ENCODE measurements around the gene ITGA11. TPM values are rescaled to one million over a fixed set of nuclear protein-coding genes. Genes with fewer than 3 reads are reported as not detected.

ITGA11 gene
- total RNA-seq, 1 donor from 2014 or later, result 0.51 TPM

- no peak for TF ChIP-seq CTCF (conservative IDR thresholded peaks at IDR 0.05)
- peaks cover 3% of the 10 kb centered on the region for H3K27me3 Mint-ChIP-seq (ENCODE audit: low read depth)
These were observed 46.9 kb upstream of the ITGA11 start for GRCh38 chr15:68478853-68479252.

GRCh38 chr15:68475449-68475848, 43.5 kb upstream of the ITGA11 start:
- TF ChIP-seq CTCF (conservative IDR thresholded peaks at IDR 0.05), result no peak
- Mint-ChIP-seq H3K27me3 (ENCODE audit: low read depth) (peaks cover 3% of the 10 kb centered on the region), H3K27ac (ENCODE audit: unreplicated experiment) (no peak overlapping the region), H3K4me1 (no peaks in the 10 kb centered on the region), H3K36me3 (ENCODE audit: low read depth) (no peaks in the 10 kb centered on the region), H3K4me3 (no peak overlapping the region), H3K9me3 (no peaks in the 10 kb centered on the region)
- no peak for DNase-seq (ENCODE audit: low read depth, low spot score)

More at GRCh38 chr15:68478853-68479252, 46.9 kb upstream of the ITGA11 start:
- no peak for DNase-seq (ENCODE audit: low read depth, low spot score)
- Mint-ChIP-seq H3K4me3 (no peak overlapping the region), H3K36me3 (ENCODE audit: low read depth) (no peaks in the 10 kb centered on the region), H3K27ac (ENCODE audit: unreplicated experiment) (no peak overlapping the region), H3K9me3 (no peaks in the 10 kb centered on the region), H3K4me1 (no peaks in the 10 kb centered on the region)

GRCh38 chr15:68471541-68471940, 39.6 kb upstream of the ITGA11 start:
- DNase-seq (ENCODE audit: low read depth, low spot score), result no peak
- H3K9me3 Mint-ChIP-seq, result no peaks in the 10 kb centered on the region
- no peak overlapping the region for H3K4me3 Mint-ChIP-seq
- H3K27me3 Mint-ChIP-seq (ENCODE audit: low read depth), result peaks cover 7% of the 10 kb centered on the region
- no peak overlapping the region for H3K27ac Mint-ChIP-seq (ENCODE audit: unreplicated experiment)
- no peaks in the 10 kb centered on the region for H3K36me3 Mint-ChIP-seq (ENCODE audit: low read depth)
- no peaks in the 10 kb centered on the region for H3K4me1 Mint-ChIP-seq
- no peak for TF ChIP-seq CTCF (conservative IDR thresholded peaks at IDR 0.05)

GRCh38 chr15:68470976-68471375, 39.0 kb upstream of the ITGA11 start:
- H3K27ac Mint-ChIP-seq (ENCODE audit: unreplicated experiment), result no peak overlapping the region
- no peak for DNase-seq (ENCODE audit: low read depth, low spot score)
- TF ChIP-seq CTCF (conservative IDR thresholded peaks at IDR 0.05), result no peak
- H3K27me3 Mint-ChIP-seq (ENCODE audit: low read depth), result peaks cover 7% of the 10 kb centered on the region
- H3K9me3 Mint-ChIP-seq, result no peaks in the 10 kb centered on the region
- no peaks in the 10 kb centered on the region for H3K4me1 Mint-ChIP-seq
- no peak overlapping the region for H3K4me3 Mint-ChIP-seq
- no peaks in the 10 kb centered on the region for H3K36me3 Mint-ChIP-seq (ENCODE audit: low read depth)

- no peak for DNase-seq (ENCODE audit: low read depth, low spot score)
- no peaks in the 10 kb centered on the region for H3K4me1 Mint-ChIP-seq
- no peaks in the 10 kb centered on the region for H3K36me3 Mint-ChIP-seq (ENCODE audit: low read depth)
- no peak for TF ChIP-seq CTCF (conservative IDR thresholded peaks at IDR 0.05)
- H3K4me3 Mint-ChIP-seq, result no peak overlapping the region
- no peak overlapping the region for H3K27ac Mint-ChIP-seq (ENCODE audit: unreplicated experiment)
- no peaks in the 10 kb centered on the region for H3K9me3 Mint-ChIP-seq
- peaks cover 7% of the 10 kb centered on the region for H3K27me3 Mint-ChIP-seq (ENCODE audit: low read depth)
These were observed 38.2 kb upstream of the ITGA11 start for GRCh38 chr15:68470049-68470742.
